ENCODE data around the gene SGO2. TPM values are rescaled to one million over a fixed set of nuclear protein-coding genes. Genes with fewer than 3 reads are reported as not detected.
"Not testable (repeated sequence)": the region's sequence is repeated elsewhere in the genome, so short reads cannot be mapped to it uniquely, and the experiment has no call there.

Gene SGO2
- total RNA-seq, 1 donor from 2014 or later: 33.1 TPM

- Mint-ChIP-seq H3K4me1 (peaks cover 49% of the 10 kb centered on the region), H3K36me3 (ENCODE audit: low read depth) (no peaks in the 10 kb centered on the region), H3K4me3 (no peak overlapping the region), H3K27me3 (ENCODE audit: low read depth) (no peaks in the 10 kb centered on the region), H3K27ac (ENCODE audit: unreplicated experiment) (no peak overlapping the region), H3K9me3 (no peaks in the 10 kb centered on the region)
- no peak for DNase-seq (ENCODE audit: low read depth, low spot score)
- TF ChIP-seq CTCF (conservative IDR thresholded peaks at IDR 0.05): no peak
Measured at GRCh38 chr2:200625282-200625681, 99.3 kb downstream of the SGO2 start.

GRCh38 chr2:200625958-200626363 lies 100.0 kb downstream of the SGO2 start:
- H3K9me3 Mint-ChIP-seq: no peaks in the 10 kb centered on the region
- no peak for DNase-seq (ENCODE audit: low read depth, low spot score)
- H3K36me3 Mint-ChIP-seq (ENCODE audit: low read depth): no peaks in the 10 kb centered on the region
- no peak for TF ChIP-seq CTCF (conservative IDR thresholded peaks at IDR 0.05)
- no peak overlapping the region for H3K27ac Mint-ChIP-seq (ENCODE audit: unreplicated experiment)
- H3K27me3 Mint-ChIP-seq (ENCODE audit: low read depth): no peaks in the 10 kb centered on the region
- H3K4me3 Mint-ChIP-seq: no peak overlapping the region
- peaks cover 49% of the 10 kb centered on the region for H3K4me1 Mint-ChIP-seq

- TF ChIP-seq CTCF (conservative IDR thresholded peaks at IDR 0.05): no peak
- DNase-seq (ENCODE audit: low read depth, low spot score): peak; percentile 37
- Mint-ChIP-seq H3K27ac (ENCODE audit: unreplicated experiment) (peak overlapping the region; percentile 90), H3K4me1 (peaks cover 49% of the 10 kb centered on the region), H3K27me3 (ENCODE audit: low read depth) (no peaks in the 10 kb centered on the region), H3K36me3 (ENCODE audit: low read depth) (no peaks in the 10 kb centered on the region), H3K4me3 (peak overlapping the region; percentile 49), H3K9me3 (no peaks in the 10 kb centered on the region)
Measured at GRCh38 chr2:200627110-200627770, 101.2 kb downstream of the SGO2 start.

GRCh38 chr2:200628461-200628860 lies 102.5 kb downstream of the SGO2 start:
- H3K9me3 Mint-ChIP-seq; H3K36me3 Mint-ChIP-seq (ENCODE audit: low read depth); H3K4me3 Mint-ChIP-seq; DNase-seq (ENCODE audit: low read depth, low spot score); H3K27me3 Mint-ChIP-seq (ENCODE audit: low read depth): not testable (repeated sequence)
- peak overlapping the region; percentile 90 for H3K27ac Mint-ChIP-seq (ENCODE audit: unreplicated experiment)
- H3K4me1 Mint-ChIP-seq: peaks cover 49% of the 10 kb centered on the region

- Mint-ChIP-seq H3K27me3 (ENCODE audit: low read depth) (no peaks in the 10 kb centered on the region), H3K4me3 (no peak overlapping the region), H3K9me3 (no peaks in the 10 kb centered on the region), H3K4me1 (peaks cover 24% of the 10 kb centered on the region), H3K36me3 (ENCODE audit: low read depth) (no peaks in the 10 kb centered on the region), H3K27ac (ENCODE audit: unreplicated experiment) (no peak overlapping the region)
- TF ChIP-seq CTCF (conservative IDR thresholded peaks at IDR 0.05): no peak
- DNase-seq (ENCODE audit: low read depth, low spot score): no peak
Measured at GRCh38 chr2:200631287-200631686, 105.3 kb downstream of the SGO2 start.

Other genes with a start within 250 kb of the SGO2 start
- 24.1 and 24.9 TPM in 2 replicates for gene SPATS2L, start 219.5 kb upstream of the SGO2 start, total RNA-seq
- gene KCTD18, start 16.1 kb upstream of the SGO2 start, total RNA-seq: 6.2 and 6.5 TPM in 2 replicates
- 2.8 and 4.3 TPM in 2 replicates for gene AOX1, start 59.8 kb downstream of the SGO2 start, total RNA-seq

Measured in neural crest cell (in vitro differentiated cells).